Activated CD8-positive, alpha-beta T cell treated with anti-CD3 and anti-CD28 coated beads for 36 hours (primary cell): ENCODE measurements around the gene DARS2. TPM values are rescaled to one million over a fixed set of nuclear protein-coding genes. Genes with fewer than 3 reads are reported as not detected.

Experiments used
- ATAC-seq: fragments of 200-7000 bp; cut with Tn5 transposase; one replicate; pipeline ENCODE4 v1.10.0; 2021; ENCODE audit warnings: mild to moderate bottlenecking, moderate library complexity
- CTCF ChIA-PET: fragments of 350-600 bp; sonication (Branson Sonifier 250); formaldehyde crosslinking; loops from one replicate; lab custom pipeline; 2021; ENCODE audit warnings: antibody characterized with exemption; lab: Charles Lee
- POLR2A ChIA-PET: fragments of 350-600 bp; sonication (Branson Sonifier 250); formaldehyde crosslinking; loops from one replicate; lab custom pipeline; 2021; ENCODE audit warnings: antibody characterized with exemption; lab: Charles Lee
- DNase-seq: peaks from one replicate; pipeline ENCODE4 v3.0.0-alpha.2; 2020
- H3K27ac Mint-ChIP-seq: one replicate; pipeline ENCODE4 v1.8.0; 2021; ENCODE audit warnings: mild to moderate bottlenecking, mixed read lengths
- H3K27me3 Mint-ChIP-seq: one replicate; pipeline ENCODE4 v1.8.0; 2021; ENCODE audit warnings: mixed read lengths
- H3K36me3 Mint-ChIP-seq: one replicate; pipeline ENCODE4 v1.8.0; 2021; ENCODE audit warnings: low read depth, mixed read lengths
- H3K4me1 Mint-ChIP-seq: one replicate; pipeline ENCODE4 v1.8.0; 2021; ENCODE audit warnings: low read depth, mixed read lengths
- H3K4me3 Mint-ChIP-seq: one replicate; pipeline ENCODE4 v1.8.0; 2021; ENCODE audit warnings: mild to moderate bottlenecking, moderate library complexity, mixed read lengths
- H3K9me3 Mint-ChIP-seq: one replicate; pipeline ENCODE4 v1.8.0; 2021; ENCODE audit warnings: mixed read lengths
- CTCF ChIP-seq: fragments of 200-600 bp; IDR thresholded peaks from one replicate; pipeline ENCODE4 v1.8.0; 2022; ENCODE audit warnings: antibody characterized with exemption, mild to moderate bottlenecking
- intact Hi-C: fragments of 100-400 bp; cut with micrococcal nuclease; formaldehyde crosslinking; loops from one replicate; pipeline ENCODE4 v1.10.0; 2022
- total RNA-seq, 2 experiments: library from RNA; stranded (reverse); gene quantifications; one replicate each; pipeline ENCODE4 v1.2.3, GENCODE V29; 2021

The DARS2 gene
- total RNA-seq, 2 experiments from 2014 or later, result 46.7 to 49.5 TPM

GRCh38 chr1:173864179-173864867 lies 39.9 kb downstream of the DARS2 start:
- no peak for TF ChIP-seq CTCF
- peaks cover 30% of the 10 kb centered on the region for H3K4me1 Mint-ChIP-seq
- no peaks in the 10 kb centered on the region for H3K9me3 Mint-ChIP-seq
- ChIA-PET CTCF (no interaction called here), POLR2A (interaction anchor here (0.7 to 7.2 kb wide), 11 partner anchors 10 to 389 kb away, joined by 3 to 56 read pairs (median 4); partner anchors contain the start of genes CENPL, DARS2, PRDX6 and RC3H1)
- peak overlapping the region; percentile 97 for H3K27ac Mint-ChIP-seq
- H3K4me3 Mint-ChIP-seq, result peak overlapping the region; percentile 95
- intact Hi-C loops, result no loop called here
- DNase-seq, result no peak
- H3K27me3 Mint-ChIP-seq, result no peaks in the 10 kb centered on the region
- ATAC-seq, result no peak
- H3K36me3 Mint-ChIP-seq, result peaks cover 62% of the 10 kb centered on the region

GRCh38 chr1:173865468-173866164 lies 41.1 kb downstream of the DARS2 start:
- peaks cover 61% of the 10 kb centered on the region for H3K36me3 Mint-ChIP-seq
- intact Hi-C loops, result loop anchor here (5.0 kb wide), 2 partner anchors 292 to 1132 kb away; partner anchors contain the start of genes CACYBP and RABGAP1L

GRCh38 chr1:173866413-173867115 lies 42.1 kb downstream of the DARS2 start:
- ChIA-PET POLR2A (interaction anchor here (1.2 to 7.2 kb wide), 9 partner anchors 14 to 436 kb away, joined by 3 to 56 read pairs (median 4); partner anchors contain the start of genes CENPL, DARS2 and RC3H1), CTCF (no interaction called here)
- DNase-seq (no peak), ATAC-seq (no peak)
- Mint-ChIP-seq H3K9me3 (no peaks in the 10 kb centered on the region), H3K4me1 (peaks cover 52% of the 10 kb centered on the region), H3K36me3 (peaks cover 66% of the 10 kb centered on the region), H3K27me3 (no peaks in the 10 kb centered on the region), H3K27ac (peak overlapping the region; percentile 97), H3K4me3 (peak overlapping the region; percentile 95)
- intact Hi-C loops, result loop anchor here (5.0 kb wide), 2 partner anchors 291 to 1131 kb away; partner anchors contain the start of genes CACYBP and RABGAP1L
- no peak for TF ChIP-seq CTCF

More at GRCh38 chr1:173865468-173866164, 41.1 kb downstream of the DARS2 start:
- Mint-ChIP-seq H3K4me3 (peak overlapping the region; percentile 95), H3K27ac (peak overlapping the region; percentile 97), H3K9me3 (no peaks in the 10 kb centered on the region), H3K4me1 (peaks cover 42% of the 10 kb centered on the region), H3K27me3 (no peaks in the 10 kb centered on the region)
- CTCF ChIA-PET, result no interaction called here
- TF ChIP-seq CTCF, result no peak
- ATAC-seq (no peak), DNase-seq (no peak)
- POLR2A ChIA-PET, result interaction anchor here (1.1 to 7.2 kb wide), 12 partner anchors 9 to 436 kb away, joined by 3 to 56 read pairs (median 4); partner anchors contain the start of genes CENPL, DARS2, PRDX6 and RC3H1

GRCh38 chr1:173867141-173867752 lies 42.8 kb downstream of the DARS2 start:
- peak; percentile 47 for DNase-seq
- TF ChIP-seq CTCF, result no peak
- H3K4me1 Mint-ChIP-seq, result peaks cover 51% of the 10 kb centered on the region
- H3K9me3 Mint-ChIP-seq, result no peaks in the 10 kb centered on the region
- peak overlapping the region; percentile 97 for H3K27ac Mint-ChIP-seq
- no peaks in the 10 kb centered on the region for H3K27me3 Mint-ChIP-seq
- ATAC-seq, result no peak
- intact Hi-C loops, result loop anchor here (5.0 kb wide), 2 partner anchors 290 to 1130 kb away; partner anchors contain the start of genes CACYBP and RABGAP1L
- peak overlapping the region; percentile 95 for H3K4me3 Mint-ChIP-seq
- ChIA-PET POLR2A (interaction anchor here (0.5 to 4.1 kb wide), 20 partner anchors 9 to 1101 kb away, joined by 3 to 29 read pairs (median 4); partner anchors contain the start of genes CENPL, DARS2, PRDX6 and RABGAP1L), CTCF (no interaction called here)
- H3K36me3 Mint-ChIP-seq, result peaks cover 66% of the 10 kb centered on the region
